Heart right ventricle (tissue), 16 donors: ENCODE measurements around the gene RSAD1. TPM values are rescaled to one million over a fixed set of nuclear protein-coding genes. Genes with fewer than 3 reads are reported as not detected.

ENCODE experiments used
- ATAC-seq, 8 donors: fragments of 200-7000 bp; cut with Tn5 transposase; one replicate each; pipeline ENCODE4 v1.9.1; 2020; ENCODE audit warnings: mild to moderate bottlenecking in 8 of 8, moderate library complexity in 8 of 8, moderate number of reproducible peaks in 1 of 8
- DNase-seq, 2 donors: peaks; one replicate each; pipeline ENCODE4 v3.0.0-alpha.2; 2020
- H3K27ac ChIP-seq, 10 donors: fragments of 200-600 bp; sonication (generic) in 2 of 10; one replicate each; pipeline versions ENCODE4 v1.5.0 to v1.8.0; 2020 to 2022; ENCODE audit warnings: mild to moderate bottlenecking in 3 of 10
- H3K27me3 ChIP-seq, 7 donors: fragments of 200-600 bp; one replicate each; pipeline ENCODE4 v1.8.0; 2021 to 2022; ENCODE audit warnings: mild to moderate bottlenecking in 2 of 7
- H3K36me3 ChIP-seq, 9 donors: fragments of 200-600 bp; sonication (generic) in 1 of 9; one replicate each; pipeline versions ENCODE4 v1.5.0 to v1.8.0; 2020 to 2022; ENCODE audit warnings: mild to moderate bottlenecking in 2 of 9
- H3K4me1 ChIP-seq, 9 donors: fragments of 200-600 bp; sonication (generic) in 1 of 9; one replicate each; pipeline versions ENCODE4 v1.5.0 to v1.8.0; 2020 to 2022; ENCODE audit warnings: mild to moderate bottlenecking in 4 of 9
- H3K4me3 ChIP-seq, 10 donors: fragments of 200-600 bp; sonication (generic) in 2 of 10; one replicate each; pipeline versions ENCODE4 v1.5.0 to v1.8.0; 2020 to 2022; ENCODE audit warnings: mild to moderate bottlenecking in 7 of 10, moderate library complexity in 2 of 10
- H3K9me3 ChIP-seq, 11 donors: fragments of 200-600 bp in 10 of 11; sonication (generic) in 2 of 11; one replicate each; pipeline versions ENCODE4 v1.5.0 to v1.8.0; 2013 to 2022; ENCODE audit warnings: mild to moderate bottlenecking in 2 of 11, control low read depth in 1 of 11, moderate library complexity in 1 of 11
- CTCF ChIP-seq, 9 donors: fragments of 200-600 bp; sonication (generic) in 2 of 9; IDR thresholded peaks; one replicate each; pipeline versions ENCODE4 v1.5.0 to v1.8.0; 2021 to 2022; ENCODE audit warnings: antibody characterized with exemption in 9 of 9, mild to moderate bottlenecking in 5 of 9, moderate library complexity in 1 of 9
- WGBS, 2 donors: extraction: QIAGEN DNeasy Blood & Tissue Kit; methylation state at CpG; one replicate each; pipeline ENCODE4 v1.1.7; 2013; ENCODE audit warnings: inconsistent platforms in 1 of 2; 5-methylcytosine and 5-hydroxymethylcytosine counted together
- intact Hi-C, 10 donors: fragments of 100-400 bp; cut with DNase I; formaldehyde crosslinking; loops; one replicate each; pipeline versions ENCODE4 v1.11.1 to v1.14.2; 2022
- polyA plus RNA-seq, 2 donors: library from polyadenylated mRNA; stranded (reverse); fragments of 200-250 nt; gene quantifications; one replicate each; pipeline ENCODE4 v1.2.3, GENCODE V29; 2013
- total RNA-seq, 10 donors: library from RNA; stranded (reverse); fragmentation: NEBNext Ultra II Directional in 3 of 10; extraction: Animal tissue kit (Norgen Biotek cat#: 25700) in 3 of 10; gene quantifications; one replicate each; pipeline versions ENCODE4 v1.2.1 to v1.2.4, GENCODE V29; 2021 to 2023
- donor health status: Arrhythmogenic right ventricular cardiomyopathy.
- donor health status: ischemic (EF 13 %, LVEDD 7.1; RV severe dilation, severe dysfunction).
- donor health status: healthy with polysubstance abuse.
- donor health status: DM: no; HTN: yes; CAD: no.
- donor health status: DM: no; HTN: no; CAD: no.
- donor health status: ischemic (EF 25% LVEDD 6.9; RV normal size, moderate dysfunction).
- donor health status: ischemic (EF 25% LVEDD 5.7; RV mildly dilated, moderate dysfunction).
- donor health status: healthy.
- donor health status: DM: yes; HTN: yes; CAD: no.
- donor health status: Ischemic cardiomyopathy.
- donor health status: ischemic (EF 35%, LVEDD 5.7; RV mildly dilated, moderate dysfunction).
- donor health status: nonischemic (EF 11% LVEDD 7.7; RV severe dilation, severe dysfunction).
- donor health status: DM: yes; HTN: yes; CAD: no.
- donor health status: PGD.
- donor health status: ischemic (EF 29% LVEDD 5.4; RV normal size, mild dysfunction).
- donor health status: nonischemic (EF 23%, LVEDD 6.1; RV moderate dilation, normal function).

Gene RSAD1
- total and polyA plus RNA-seq, 12 donors = 31.8 to 52.3 (median 45.5) TPM

- TF ChIP-seq CTCF (IDR thresholded peaks at IDR 0.05) = no peak
- H3K27ac ChIP-seq = no peak overlapping the region
- peaks cover 0 to 37% (median 4%) of the 10 kb centered on the region in 9 donors for H3K4me1 ChIP-seq
- H3K27me3 ChIP-seq = no peaks in the 10 kb centered on the region
- ATAC-seq = no peak
- no peak for DNase-seq
- intact Hi-C loops = no loop called here
- no peaks in the 10 kb centered on the region for H3K9me3 ChIP-seq
- 90 to 94% methylated on average over 8 of the region's 8 CpGs for WGBS, 2 donors
- H3K36me3 ChIP-seq = no peaks in the 10 kb centered on the region
- no peak overlapping the region for H3K4me3 ChIP-seq
Observed at GRCh38 chr17:50519141-50519834, 40.6 kb downstream of the RSAD1 start.

DNA sequence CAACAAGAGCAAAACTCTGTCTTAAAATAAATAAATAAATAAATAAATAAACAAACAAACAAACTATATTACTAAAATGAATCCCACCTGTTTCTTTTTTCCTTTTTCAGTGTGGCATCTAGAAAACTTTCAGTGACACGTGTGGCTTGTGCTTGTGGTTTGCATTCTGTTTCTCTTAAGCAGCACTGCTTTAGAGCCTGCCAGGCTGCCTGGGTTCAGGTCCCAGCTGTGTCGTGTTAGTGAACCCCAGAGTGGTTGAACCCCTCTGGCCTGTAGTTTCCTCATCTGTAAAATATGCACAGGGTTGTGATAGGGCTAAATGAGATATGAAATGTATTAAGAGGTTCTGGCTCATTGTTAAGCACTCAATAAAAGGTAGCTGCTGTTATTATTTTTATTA is 41.8 kb downstream of the RSAD1 start:
- no peaks in the 10 kb centered on the region for H3K27me3 ChIP-seq
- H3K36me3 ChIP-seq = no peaks in the 10 kb centered on the region
- intact Hi-C loops = no loop called here
- H3K4me3 ChIP-seq = no peak overlapping the region
- H3K27ac ChIP-seq = no peak overlapping the region
- DNase-seq (no peak), ATAC-seq (no peak)
- H3K4me1 ChIP-seq = peaks cover 0 to 27% (median 3%) of the 10 kb centered on the region in 9 donors
- WGBS, 2 donors = 85 to 88% methylated on average over 2 of the region's 2 CpGs
- no peak for TF ChIP-seq CTCF (IDR thresholded peaks at IDR 0.05)
- H3K9me3 ChIP-seq = no peaks in the 10 kb centered on the region

- Histone ChIP-seq H3K4me3 (no peak overlapping the region), H3K27ac (no peak overlapping the region), H3K4me1 (peaks cover 0 to 19% (median 0%) of the 10 kb centered on the region in 9 donors), H3K9me3 (no peaks in the 10 kb centered on the region), H3K36me3 (no peaks in the 10 kb centered on the region), H3K27me3 (no peaks in the 10 kb centered on the region)
- no peak for TF ChIP-seq CTCF (IDR thresholded peaks at IDR 0.05)
- intact Hi-C loops = no loop called here
- DNase-seq = no peak
- no peak for ATAC-seq
- WGBS, 2 donors = 72 to 77% methylated on average over 2 of the region's 2 CpGs
Observed at GRCh38 chr17:50521514-50521913, 42.9 kb downstream of the RSAD1 start.

GRCh38 chr17:50522766-50523165 is 44.1 kb downstream of the RSAD1 start:
- peaks cover 0 to 11% (median 0%) of the 10 kb centered on the region in 9 donors for H3K4me1 ChIP-seq
- no peaks in the 10 kb centered on the region for H3K36me3 ChIP-seq
- ATAC-seq = no peak
- WGBS, 2 donors = 96 to 97% methylated on average over 10 of the region's 10 CpGs
- DNase-seq = no peak
- TF ChIP-seq CTCF (IDR thresholded peaks at IDR 0.05) = no peak
- no peak overlapping the region for H3K27ac ChIP-seq
- intact Hi-C loops = no loop called here
- H3K9me3 ChIP-seq = no peaks in the 10 kb centered on the region
- no peak overlapping the region for H3K4me3 ChIP-seq
- H3K27me3 ChIP-seq = no peaks in the 10 kb centered on the region
